ENCODE results near the gene RFX6.
"Not testable (repeated sequence)": the region's sequence is repeated elsewhere in the genome, so short reads cannot be mapped to it uniquely, and the experiment has no call there.

The RFX6 gene

GRCh38 chr6:116876635-116877611 is at the start of gene RFX6:
Gene RFX6, plus strand, starts transcription at chr6:116877242. Its CDS starts 34 bp downstream, at chr6:116877276.
- DNase-seq (ENCODE audit: low read depth), result no peak

- DNase-seq (ENCODE audit: low read depth), result no peak
Observed at GRCh38 chr6:116827561-116828240, 49.3 kb upstream of the RFX6 start.

- no peak for DNase-seq (ENCODE audit: low read depth)
Observed at GRCh38 chr6:116828983-116829382, 48.1 kb upstream of the RFX6 start, which contains the start of gene GPRC6A. Gene GPRC6A, minus strand, starts transcription at chr6:116829083. Its CDS starts 70 bp downstream, at chr6:116829013.

DNA sequence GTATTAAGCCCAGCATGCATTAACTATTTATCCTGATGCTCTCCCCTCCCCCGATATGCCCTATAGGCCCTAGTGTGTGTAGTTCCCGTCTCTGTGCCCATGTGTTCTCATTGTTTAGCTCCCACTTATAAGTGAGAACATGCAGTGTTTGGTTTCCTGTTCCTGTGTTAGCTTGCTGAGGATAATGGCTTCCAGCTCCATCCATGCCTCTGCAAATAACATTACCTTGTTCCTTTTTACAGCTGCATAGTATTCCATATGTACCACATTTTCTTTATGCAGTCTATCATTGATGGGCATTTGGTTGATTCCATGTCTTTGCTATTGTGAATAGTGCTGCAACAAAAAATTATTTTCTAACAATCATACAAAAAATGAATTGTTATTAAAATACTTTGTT is 42.5 kb upstream of the RFX6 start:
- DNase-seq (ENCODE audit: low read depth), result not testable (repeated sequence)

- no peak for DNase-seq (ENCODE audit: low read depth)
Observed at GRCh38 chr6:116836606-116837342, 40.3 kb upstream of the RFX6 start.

DNA sequence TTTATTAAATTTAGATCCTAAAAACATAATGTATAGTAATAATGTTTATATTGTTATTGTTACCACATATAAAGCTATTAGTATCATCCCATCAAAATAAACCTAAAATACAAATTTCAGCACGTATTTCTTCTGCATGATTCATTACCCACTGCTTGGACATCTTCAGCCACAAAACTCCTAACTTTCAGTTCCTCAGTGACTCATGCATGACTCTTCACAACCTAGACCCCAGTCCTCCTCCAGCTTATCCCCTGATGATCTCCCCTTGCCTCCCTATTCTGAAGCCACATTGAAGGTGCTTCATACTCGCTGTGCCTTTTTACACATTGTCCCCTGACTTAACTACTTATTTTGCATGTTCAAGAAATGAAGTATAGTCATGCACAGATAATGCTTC is 37.0 kb upstream of the RFX6 start:
- no peak for DNase-seq (ENCODE audit: low read depth)

DNA sequence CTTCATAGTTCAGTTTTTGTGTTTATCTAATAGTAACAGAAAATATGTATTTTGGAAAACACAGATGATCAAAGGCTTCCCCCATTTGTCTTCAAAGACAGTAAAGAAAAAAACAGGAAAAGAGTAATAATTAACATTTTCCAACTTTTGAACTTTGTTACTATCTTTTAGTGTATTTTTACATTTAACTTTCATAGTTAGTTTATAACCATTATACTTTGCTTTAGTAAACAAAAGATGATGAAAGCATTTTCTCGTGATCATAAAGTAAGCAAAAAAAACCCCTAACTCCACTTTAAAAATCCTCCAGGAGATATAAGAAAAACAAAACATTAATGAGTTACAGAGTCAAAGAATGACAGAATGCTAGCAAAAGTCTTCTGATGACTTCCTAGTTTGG is 34.6 kb upstream of the RFX6 start:
- no peak for DNase-seq (ENCODE audit: low read depth)

- peak; percentile 3 for DNase-seq (ENCODE audit: low read depth)
Observed at GRCh38 chr6:116847227-116847626, 29.8 kb upstream of the RFX6 start.

- no peak for DNase-seq (ENCODE audit: low read depth)
Observed at GRCh38 chr6:116858060-116858459, 19.0 kb upstream of the RFX6 start.

- DNase-seq (ENCODE audit: low read depth), result no peak
Observed at GRCh38 chr6:116859264-116859663, 17.8 kb upstream of the RFX6 start.

- DNase-seq (ENCODE audit: low read depth), result no peak
Observed at GRCh38 chr6:116866281-116866871, 10.7 kb upstream of the RFX6 start.

DNA sequence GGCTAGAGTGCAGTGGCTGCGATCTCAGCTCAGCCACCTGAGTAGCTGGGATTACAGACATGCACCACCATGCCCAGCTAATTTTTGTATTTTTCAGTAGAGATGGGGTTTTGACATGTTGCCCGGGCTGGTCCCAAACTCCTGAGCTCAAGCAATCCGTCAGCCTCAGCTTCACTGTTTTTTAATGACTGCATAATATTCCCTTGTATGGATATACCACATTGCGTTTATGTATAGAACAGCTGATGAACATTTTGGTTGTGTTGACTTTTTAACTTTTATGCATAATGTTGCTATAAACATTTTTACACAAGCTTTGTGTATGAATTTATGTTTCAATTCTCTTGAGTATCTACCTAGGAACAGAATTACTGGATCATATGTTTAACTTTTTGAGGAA is 4.3 kb upstream of the RFX6 start:
- no peak for DNase-seq (ENCODE audit: low read depth)

DNA sequence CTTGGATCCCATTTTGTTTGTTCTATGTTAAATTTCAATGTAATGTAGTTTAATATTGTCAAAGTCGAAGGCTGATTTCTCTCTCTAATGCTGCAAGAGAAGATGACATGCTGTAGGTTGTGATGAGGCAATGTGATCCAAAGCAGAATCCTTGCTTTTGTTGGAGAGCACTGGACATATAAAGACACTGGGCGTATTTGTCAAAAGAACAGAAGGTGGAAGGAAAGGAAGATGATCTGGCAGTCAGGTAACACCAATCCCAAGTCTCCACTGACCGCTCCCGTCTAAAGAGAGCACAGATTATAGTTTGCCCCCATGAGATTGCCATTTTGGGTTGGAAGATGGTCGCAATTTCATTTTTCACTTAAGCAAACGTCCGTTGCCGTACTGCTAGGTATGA is 935 bp upstream of the RFX6 start:
- no peak for DNase-seq (ENCODE audit: low read depth)

DNA sequence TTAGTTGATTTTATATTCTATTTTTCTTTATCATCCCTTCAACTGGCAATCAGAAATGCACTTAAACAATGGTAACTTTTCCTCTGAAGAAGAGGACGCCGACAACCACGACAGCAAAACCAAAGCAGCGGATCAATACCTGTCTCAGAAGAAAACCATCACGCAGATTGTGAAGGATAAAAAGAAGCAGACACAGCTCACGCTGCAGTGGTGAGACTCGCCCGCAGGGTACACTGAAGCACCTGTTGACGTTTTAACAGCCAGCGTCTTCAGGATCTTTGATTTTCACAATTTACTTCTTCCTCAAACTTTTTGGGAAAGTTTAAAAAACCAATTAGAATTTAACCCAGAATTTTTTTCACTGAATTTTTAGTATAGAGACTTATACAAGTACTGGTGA is 701 bp downstream of the RFX6 start:
- no peak for DNase-seq (ENCODE audit: low read depth)

DNA sequence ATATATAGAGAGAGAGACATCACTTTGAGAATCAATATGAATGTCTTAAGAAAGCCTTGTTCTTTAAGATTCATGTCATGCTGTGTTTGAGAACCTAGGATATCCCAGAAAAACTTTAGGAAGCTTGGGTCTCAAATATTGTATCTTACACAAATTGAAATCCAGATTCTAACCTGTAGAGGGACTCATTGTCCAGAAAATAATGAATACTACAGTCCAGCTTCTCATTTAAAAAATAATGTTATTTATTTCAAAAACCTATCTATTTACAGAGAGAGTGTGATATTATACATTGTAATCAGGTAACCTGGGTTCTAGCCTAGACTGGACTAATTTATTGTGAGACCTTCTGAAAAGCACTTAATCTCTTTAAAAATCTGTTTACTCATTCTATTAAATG is 4.2 kb downstream of the RFX6 start:
- DNase-seq (ENCODE audit: low read depth), result no peak

GRCh38 chr6:116883005-116883404 is 6.0 kb downstream of the RFX6 start:
- no peak for DNase-seq (ENCODE audit: low read depth)

DNA sequence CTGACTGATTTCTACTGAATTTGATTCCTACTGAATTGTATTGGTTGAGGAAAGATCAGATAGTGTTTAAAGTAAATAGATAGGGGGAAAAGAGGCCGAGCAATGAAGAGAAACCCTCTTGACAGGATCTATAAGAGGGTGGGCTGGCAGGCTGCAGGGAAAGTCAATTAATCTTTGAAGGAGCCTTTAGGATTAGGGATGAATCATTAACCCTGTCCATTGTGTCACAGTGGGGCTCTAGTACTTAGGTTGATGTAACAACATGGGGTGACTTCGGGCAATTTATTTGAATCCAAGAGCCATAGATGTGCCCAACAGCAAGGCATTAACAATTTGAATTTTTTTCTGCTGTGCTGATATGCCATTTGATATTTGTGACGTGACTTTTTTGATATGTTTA is 7.5 kb downstream of the RFX6 start:
- no peak for DNase-seq (ENCODE audit: low read depth)

DNA sequence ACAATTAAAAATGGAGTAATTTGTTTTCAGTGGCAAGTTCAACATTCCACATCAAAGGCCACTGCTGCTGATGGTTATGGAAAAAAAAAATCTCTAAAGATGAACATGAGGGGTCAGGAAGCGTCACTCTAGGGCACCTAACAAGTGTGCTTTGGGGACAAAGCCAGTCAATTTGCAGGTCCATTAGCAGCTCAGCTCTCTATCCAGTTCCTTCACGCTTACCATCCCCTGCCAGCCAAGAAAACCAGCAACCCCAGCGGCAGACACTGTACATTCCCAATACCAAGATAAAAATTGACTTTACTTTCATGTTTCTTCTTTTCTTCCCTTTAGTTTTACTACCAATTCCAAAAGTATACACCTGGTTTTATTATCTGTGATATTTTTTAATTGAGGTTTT is 10.1 kb downstream of the RFX6 start:
- DNase-seq (ENCODE audit: low read depth), result no peak

- DNase-seq (ENCODE audit: low read depth), result no peak
Observed at GRCh38 chr6:116887894-116888293, 10.9 kb downstream of the RFX6 start.

- no peak for DNase-seq (ENCODE audit: low read depth)
Observed at GRCh38 chr6:116888732-116889360, 11.8 kb downstream of the RFX6 start.

GRCh38 chr6:116894669-116895068 is 17.6 kb downstream of the RFX6 start:
- no peak for DNase-seq (ENCODE audit: low read depth)

- DNase-seq (ENCODE audit: low read depth), result no peak
Observed at GRCh38 chr6:116895935-116896334, 18.9 kb downstream of the RFX6 start.

All from GM04503 (cell line).